HepG2 (cell line): ENCODE results near the gene IFT52. TPM values are rescaled to one million over a fixed set of nuclear protein-coding genes. Genes with fewer than 3 reads are reported as not detected.

ENCODE experiments used
- ATAC-seq: fragments of 200-7000 bp; cut with Tn5 transposase; 3 replicates; pipeline ENCODE4 v1.9.1; 2020; ENCODE audit warnings: mild to moderate bottlenecking, moderate library complexity
- BruUV-seq: library from RNA; stranded (reverse); fragments of 400-500 nt; replicated peaks from 2 replicates; lab custom pipeline; 2021; lab: Mats Ljungman, UMichigan
- CTCF ChIA-PET: fragments of 300-600 bp; formaldehyde crosslinking; extraction: SDS; loops from one replicate; lab custom pipeline; 2021; ENCODE audit warnings: low total read pairs, inconsistent platforms, low intra/inter-chr PET ratio; lab: Yijun Ruan, JAX
- POLR2A ChIA-PET: fragments of 350-600 bp; sonication (Branson Sonifier 250); formaldehyde crosslinking; loops from one replicate; lab custom pipeline; 2020; ENCODE audit warnings: antibody characterized with exemption, inconsistent platforms; lab: Yijun Ruan, JAX
- DNase-seq: peaks from one replicate; pipeline ENCODE4 v3.0.0-alpha.2; 2015; ENCODE audit warnings: low spot score
- FAIRE-seq: peaks from 3 replicates; lab custom pipeline; 2011; peaks lifted over from hg19 to GRCh38; lab: Jason Lieb, UNC
- H2AFZ ChIP-seq: one replicate; pipeline ENCODE4 v1.6.1; 2011; ENCODE audit warnings: low read length, inconsistent platforms
- H3K27ac ChIP-seq: fragments of 300-600 bp; 3 replicates; pipeline ENCODE4 v1.8.0; 2011; ENCODE audit warnings: mixed run types, mild to moderate bottlenecking, mixed read lengths, low read length, inconsistent platforms; ENCODE audit not compliant: insufficient read depth; ENCODE audit errors: extremely low read length
- H3K27me3 ChIP-seq, 2 experiments: fragments of 200-600 bp in 1 of 2; 2 replicates in 1 of 2; 3 replicates in 1 of 2; pipeline versions ENCODE4 v1.6.0 to v1.8.0; 2011; ENCODE audit warnings: low read length in 2 of 2, mild to moderate bottlenecking in 2 of 2, moderate library complexity in 2 of 2, inconsistent platforms in 1 of 2; ENCODE audit not compliant: insufficient read depth in 2 of 2, control insufficient read depth in 1 of 2
- H3K36me3 ChIP-seq, 2 experiments: fragments of 200-600 bp in 1 of 2; replicated peaks in 1 of 2; 2 replicates in 1 of 2; 3 replicates in 1 of 2; pipeline versions ENCODE4 v1.5.1 to v1.8.0; 2011; ENCODE audit warnings: low read length in 2 of 2, inconsistent platforms in 1 of 2; ENCODE audit not compliant: insufficient read depth in 2 of 2, control insufficient read depth in 1 of 2
- H3K4me1 ChIP-seq: 2 replicates; pipeline ENCODE4 v1.5.1; 2012; ENCODE audit warnings: low read length, inconsistent platforms; ENCODE audit not compliant: insufficient read depth
- H3K4me2 ChIP-seq: 2 replicates; pipeline ENCODE4 v1.6.0; 2011; ENCODE audit warnings: low read depth, low read length, inconsistent platforms
- H3K4me3 ChIP-seq, 3 experiments: fragments of 200-600 bp in 1 of 3; sonication (generic), shearing (Covaris generic) in 1 of 3; replicated peaks in 1 of 3; 2 replicates each; pipeline ENCODE4 v1.5.1; 2011 to 2016; ENCODE audit warnings: low read length in 3 of 3, inconsistent platforms in 2 of 3, low read depth in 2 of 3, mild to moderate bottlenecking in 2 of 3, control low read depth in 1 of 3, mixed read lengths in 1 of 3; ENCODE audit not compliant: insufficient read depth in 1 of 3
- H3K79me2 ChIP-seq: one replicate; pipeline ENCODE4 v1.6.1; 2011; ENCODE audit warnings: low read length, inconsistent platforms; ENCODE audit not compliant: insufficient read depth
- H3K9ac ChIP-seq: 2 replicates; pipeline ENCODE4 v1.6.0; 2011; ENCODE audit warnings: mild to moderate bottlenecking, low read depth, low read length, inconsistent platforms; ENCODE audit not compliant: insufficient read depth
- H3K9me3 ChIP-seq: 2 replicates; pipeline ENCODE4 v1.5.1; 2012; ENCODE audit warnings: mild to moderate bottlenecking, low read length
- H4K20me1 ChIP-seq: 2 replicates; pipeline ENCODE4 v1.6.0; 2011; ENCODE audit warnings: inconsistent platforms, mild to moderate bottlenecking, low read length, moderate library complexity; ENCODE audit not compliant: insufficient read depth
- EHMT2 ChIP-seq: fragments of 200-600 bp; sonication (generic); IDR thresholded peaks from 2 replicates; pipeline ENCODE4 v1.7.0; 2017; ENCODE audit warnings: antibody characterized with exemption, low read depth, low read length, borderline replicate concordance
- GFI1 ChIP-seq: sonication (generic); formaldehyde crosslinking; IDR thresholded peaks from 2 replicates; pipeline ENCODE4 v1.5.0; 2020; ENCODE audit warnings: missing genetic modification reagents, mild to moderate bottlenecking, borderline replicate concordance
- HIVEP1 ChIP-seq: sonication (generic); formaldehyde crosslinking; IDR thresholded peaks from 2 replicates; pipeline ENCODE4 v1.4.0; 2020; ENCODE audit warnings: mild to moderate bottlenecking, missing genetic modification reagents
- HNRNPL ChIP-seq: fragments of 200-400 bp; formaldehyde crosslinking; IDR thresholded peaks from 2 replicates; pipeline ENCODE4 v1.6.1; 2017; ENCODE audit warnings: mild to moderate bottlenecking, low read depth, low read length
- LCORL ChIP-seq, 2 experiments: fragments of 450-650 bp in 1 of 2; sonication (generic) in 1 of 2; formaldehyde crosslinking in 1 of 2; IDR thresholded peaks; 2 replicates each; pipeline versions ENCODE4 v1.5.0 to v1.6.1; 2017 to 2020; ENCODE audit warnings: antibody characterized with exemption in 1 of 2, missing genetic modification reagents in 1 of 2
- NRL ChIP-seq: sonication (generic); formaldehyde crosslinking; IDR thresholded peaks from 2 replicates; pipeline ENCODE4 v1.5.0; 2020; ENCODE audit warnings: missing genetic modification reagents, mild to moderate bottlenecking, moderate library complexity, borderline replicate concordance
- PLRG1 ChIP-seq: fragments of 450-650 bp; conservative IDR thresholded peaks from 2 replicates; pipeline ENCODE4 v1.6.1; 2016
- TFE3 ChIP-seq: IDR thresholded peaks from 2 replicates; pipeline ENCODE4 v1.6.1; 2016
- ZFP82 ChIP-seq: sonication (generic); formaldehyde crosslinking; IDR thresholded peaks from 2 replicates; pipeline ENCODE4 v1.5.1; 2020; ENCODE audit warnings: mild to moderate bottlenecking, missing genetic modification reagents, borderline replicate concordance
- ZNF296 ChIP-seq: sonication (generic); formaldehyde crosslinking; conservative IDR thresholded peaks from 2 replicates; pipeline ENCODE4 v1.5.0; 2020; ENCODE audit warnings: mild to moderate bottlenecking, missing genetic modification reagents
- ZNF331 ChIP-seq: sonication (generic); formaldehyde crosslinking; IDR thresholded peaks from 2 replicates; pipeline ENCODE4 v1.4.0; 2020; ENCODE audit warnings: missing genetic modification reagents
- ZNF431 ChIP-seq: sonication (generic); formaldehyde crosslinking; IDR thresholded peaks from 2 replicates; pipeline ENCODE4 v1.9.0; 2022; ENCODE audit warnings: missing genetic modification reagents, low read depth, mild to moderate bottlenecking, borderline replicate concordance
- ZNF574 ChIP-seq: sonication (generic); formaldehyde crosslinking; IDR thresholded peaks from 2 replicates; pipeline ENCODE4 v1.4.0; 2020; ENCODE audit warnings: missing genetic modification reagents
- WGBS: methylation state at CpG from one replicate; pipeline ENCODE4 v1.1.6; 2017; ENCODE audit warnings: low lambda C conversion rate; 5-methylcytosine and 5-hydroxymethylcytosine counted together
- in situ Hi-C: cut with HindIII; loops from 2 replicates; pipeline ENCODE4 v1.10.0; 2017; ENCODE audit warnings: low pct_unique_long_range_greater_than_20kb; ENCODE audit not compliant: extremely low pct_ligation_motif_present
- intact Hi-C: fragments of 100-400 bp; cut with micrococcal nuclease; formaldehyde crosslinking; loops from one replicate; pipeline ENCODE4 v1.10.0; 2022; ENCODE audit not compliant: unreplicated experiment
- polyA plus RNA-seq, 8 experiments: library from polyadenylated mRNA; depleted of rRNA in 3 of 8; stranded (reverse) in 7 of 8; unstranded in 1 of 8; fragments of >200 nt; fragmentation: Illumina TruSeq in 4 of 8; extraction: Trizol in 4 of 8; gene quantifications; 2 replicates each; pipeline versions ENCODE4 v1.2.1 to v1.2.3, GENCODE V29; 2011 to 2016; ENCODE audit warnings: low read depth in 4 of 8, missing spikeins in 1 of 8, mixed read lengths in 1 of 8; ENCODE audit not compliant: insufficient read depth in 1 of 8
- total RNA-seq, 5 experiments: library from RNA; depleted of rRNA; stranded (reverse); fragments of >200 nt; fragmentation: Illumina TruSeq; extraction: Trizol; gene quantifications; 2 replicates each; pipeline ENCODE4 v1.2.3, GENCODE V29; 2016; ENCODE audit warnings: low read depth in 1 of 5

Gene IFT52
- total and polyA plus RNA-seq, 2 of the 13 experiments (the other 11 are each of a cell fraction or from before 2014, with no cell fraction given) = 48.0 to 64.0 TPM

GRCh38 chr20:43642548-43642947 lies 51.8 kb downstream of the IFT52 start:
- CTCF ChIA-PET = no interaction called here
- no TSS peak for BruUV-seq
- in situ Hi-C loops = no loop called here

More at GRCh38 chr20:43642548-43642947, 51.8 kb downstream of the IFT52 start:
- POLR2A ChIA-PET = no interaction called here
- WGBS = 96% methylated on average over 4 of the region's 4 CpGs
- H3K9me3 ChIP-seq = no peaks in the 10 kb centered on the region
- no peak overlapping the region for H3K27ac ChIP-seq
- TF ChIP-seq ZNF331 (no peak), TFE3 (no peak), HNRNPL (no peak), HIVEP1 (CRISPR knock-in tag) (no peak), ZNF431 (CRISPR knock-in tag) (no peak), PLRG1 (no peak), NRL (CRISPR knock-in tag) (no peak), ZFP82 (CRISPR knock-in tag) (no peak), GFI1 (CRISPR knock-in tag) (no peak), EHMT2 (no peak), LCORL (IDR thresholded peaks at IDR 0.05) (no peak), LCORL (CRISPR knock-in tag; IDR thresholded peaks at IDR 0.05) (no peak), ZNF296 (CRISPR knock-in tag) (no peak), ZNF574 (no peak)
- TF ChIP-seq, all 625 proteins: peak for 0
- Histone ChIP-seq H3K4me1 (no peaks in the 10 kb centered on the region), H2AFZ (no peak overlapping the region), H4K20me1 (no peaks in the 10 kb centered on the region), H3K79me2 (no peaks in the 10 kb centered on the region), H3K36me3 (peaks cover 19 to 40% of the 10 kb centered on the region in 2 experiments; a peak in 4 of 5 replicates), H3K27me3 (no peaks in the 10 kb centered on the region), H3K9ac (no peak overlapping the region), H3K4me3 (no peak overlapping the region), H3K4me2 (no peak overlapping the region)
- ATAC-seq = no peak
- DNase-seq = no peak
- intact Hi-C loops = no loop called here
- peak; percentile 60 for FAIRE-seq
